ENCODE measurements around the gene FER1L5.

Gene FER1L5

DNA sequence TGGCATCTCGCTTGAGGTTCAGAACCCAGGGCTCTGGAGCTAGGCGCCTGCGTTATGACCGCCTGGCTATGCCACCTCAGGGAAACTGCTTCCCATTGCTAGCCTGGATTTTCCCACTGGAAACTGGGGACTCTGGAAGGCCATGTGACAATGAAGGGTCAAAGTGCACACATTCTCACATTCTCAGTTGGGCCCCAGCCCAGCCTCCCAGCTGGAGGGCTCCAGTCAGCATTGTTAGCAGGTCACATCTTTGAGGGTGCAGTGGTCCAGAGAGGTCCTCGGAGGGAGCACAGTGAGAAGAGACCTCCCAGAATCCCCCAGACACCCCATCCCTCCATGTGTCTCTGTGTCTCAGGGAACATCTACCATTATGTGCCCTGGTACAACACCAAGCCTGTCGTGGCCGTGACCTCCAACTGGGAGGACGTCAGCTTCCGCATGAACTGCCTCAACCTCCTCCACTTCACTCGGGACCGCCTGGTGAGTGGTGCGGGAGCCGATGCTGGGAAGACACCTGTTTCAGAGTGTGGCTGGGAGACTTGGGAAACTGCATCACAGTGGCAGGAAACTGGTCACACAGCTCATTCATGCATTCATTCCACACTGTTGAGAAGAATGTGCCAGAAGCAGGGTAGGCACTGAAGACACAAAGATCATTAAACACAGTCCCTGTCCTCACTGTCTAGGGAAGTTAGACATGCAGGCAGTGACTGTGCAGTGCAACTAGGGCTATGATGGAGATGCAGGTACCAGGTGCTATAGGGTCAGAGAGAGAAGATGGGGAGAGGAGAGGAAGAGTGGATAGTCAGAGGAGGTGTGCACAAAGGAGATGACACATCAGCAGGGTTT lies 41.6 kb downstream of the FER1L5 start:
- DNase-seq, result no peak

DNA sequence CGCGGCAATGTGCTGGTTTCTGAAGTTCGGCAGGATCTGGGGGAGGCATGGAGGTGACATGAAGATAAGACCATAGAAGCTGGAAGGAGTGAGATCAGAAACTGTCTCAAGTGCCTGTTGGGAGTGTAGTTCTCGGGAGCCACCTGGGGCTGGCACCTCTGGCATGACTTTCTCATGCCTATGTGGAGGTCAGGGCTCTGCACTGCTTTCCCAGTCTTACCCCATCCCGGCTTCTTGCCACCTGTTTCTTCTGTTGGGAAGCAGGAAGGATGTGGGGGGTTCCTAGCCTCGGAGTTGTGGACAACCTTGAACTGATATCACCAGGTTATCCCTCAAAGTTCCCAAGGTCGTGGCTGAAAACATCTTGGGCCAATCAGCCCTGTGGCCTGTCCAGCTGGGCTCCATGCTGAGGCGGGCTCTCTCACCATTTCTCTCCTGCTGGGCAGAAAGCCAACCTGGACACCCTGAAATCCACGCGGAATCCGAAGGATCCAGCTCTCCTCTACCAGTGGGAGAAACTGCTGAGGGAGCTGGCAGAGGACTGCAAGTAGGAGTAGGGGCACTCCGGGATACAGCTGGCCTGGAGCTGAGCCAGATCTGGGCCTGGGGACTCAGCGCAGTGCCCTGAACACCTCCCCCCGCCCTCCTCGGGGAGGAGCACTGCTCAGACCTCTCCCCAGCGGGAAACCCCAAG lies 42.5 kb downstream of the FER1L5 start:
- DNase-seq, result no peak

DNA sequence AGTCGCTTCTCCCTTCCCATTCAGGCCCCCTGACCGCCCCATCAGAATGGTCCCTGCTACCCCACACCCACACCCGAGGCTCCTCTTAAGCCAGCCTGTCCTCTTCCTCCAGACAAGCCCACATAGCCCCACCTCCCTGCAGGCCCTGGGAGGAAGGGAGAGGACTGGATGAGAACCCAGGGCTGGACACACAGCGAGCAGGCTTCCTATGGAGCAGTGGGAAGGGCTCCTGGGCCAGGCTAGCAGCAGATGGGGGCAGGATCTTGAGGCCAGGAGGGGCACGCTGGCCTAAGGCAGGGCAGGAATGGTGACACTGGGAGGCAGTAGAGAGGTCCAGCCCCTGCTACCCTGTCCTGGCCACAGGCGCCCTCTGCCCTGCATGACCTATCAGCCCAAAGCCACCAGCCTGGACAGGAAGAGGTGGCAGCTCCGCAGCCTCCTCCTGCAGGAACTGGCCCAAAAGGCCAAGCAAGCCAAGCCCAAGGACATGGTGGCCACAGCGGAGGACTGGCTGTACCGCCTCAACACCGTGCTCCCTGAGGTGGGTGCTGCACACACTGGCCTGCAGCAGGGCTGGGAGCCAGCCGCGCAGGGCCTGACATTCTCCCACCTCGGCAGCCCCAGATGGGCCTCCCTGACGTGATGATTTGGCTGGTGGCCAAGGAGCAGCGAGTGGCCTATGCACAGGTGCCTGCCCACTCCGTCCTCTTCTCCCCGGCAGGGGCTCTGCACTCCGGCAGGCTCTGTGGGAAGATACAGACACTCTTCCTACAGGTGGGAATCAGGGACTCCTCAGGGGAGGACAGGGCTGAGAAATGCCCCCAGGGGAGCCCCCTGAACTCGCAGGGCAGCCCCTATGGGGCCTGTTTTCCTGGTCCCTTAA lies 43.3 kb downstream of the FER1L5 start:
- no peak for DNase-seq

GRCh38 chr2:96687266-96687665 lies 44.7 kb downstream of the FER1L5 start:
- DNase-seq, result no peak

DNA sequence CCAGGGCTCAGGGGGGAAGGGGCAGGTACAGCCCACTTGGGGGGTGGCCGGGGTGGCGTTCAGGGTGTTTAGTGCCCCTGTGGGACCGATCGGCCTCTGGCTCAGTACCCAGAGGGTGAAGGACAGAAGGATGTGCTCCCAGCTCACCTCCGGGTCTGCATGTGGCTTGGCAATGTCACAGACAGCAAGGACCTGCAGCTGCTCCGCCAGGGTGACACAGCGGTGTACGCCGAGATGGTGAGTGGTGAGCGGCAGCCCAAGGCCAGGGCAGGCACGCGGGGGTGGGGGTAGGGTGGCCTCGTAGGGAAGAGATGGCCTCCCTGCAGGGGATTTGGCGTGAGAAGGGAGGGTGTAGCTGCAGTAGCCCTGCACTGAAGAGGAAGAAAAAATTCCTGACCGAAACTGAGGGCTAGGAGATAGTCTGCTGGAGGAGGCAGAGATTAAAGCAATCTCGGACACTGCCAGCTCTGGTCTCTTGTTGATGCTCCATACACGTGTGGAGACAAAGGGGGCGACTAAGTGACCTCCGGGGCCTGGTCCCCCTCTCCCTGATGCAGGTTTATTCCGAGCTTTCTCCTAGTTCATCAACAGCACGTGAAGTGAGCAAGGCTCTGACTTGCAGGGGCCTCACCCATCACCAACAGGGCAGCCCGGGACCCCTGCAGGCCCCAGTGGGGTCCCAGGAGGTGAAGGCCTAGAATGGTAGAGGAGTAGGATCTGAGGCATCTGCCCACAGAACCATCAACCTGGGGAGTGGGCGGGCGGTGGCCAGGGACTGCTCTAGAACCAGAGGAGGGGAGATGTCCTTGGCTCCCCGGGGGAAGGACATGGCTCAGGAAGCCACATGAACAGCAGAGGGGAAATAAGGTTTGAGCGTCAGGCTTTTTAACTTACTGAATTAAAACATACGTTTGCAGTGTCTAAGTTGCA lies 45.4 kb downstream of the FER1L5 start:
- no peak for DNase-seq

GRCh38 chr2:96688649-96689430 lies 46.3 kb downstream of the FER1L5 start:
- no peak for DNase-seq

GRCh38 chr2:96689431-96689991 lies 46.9 kb downstream of the FER1L5 start:
- no peak for DNase-seq

DNA sequence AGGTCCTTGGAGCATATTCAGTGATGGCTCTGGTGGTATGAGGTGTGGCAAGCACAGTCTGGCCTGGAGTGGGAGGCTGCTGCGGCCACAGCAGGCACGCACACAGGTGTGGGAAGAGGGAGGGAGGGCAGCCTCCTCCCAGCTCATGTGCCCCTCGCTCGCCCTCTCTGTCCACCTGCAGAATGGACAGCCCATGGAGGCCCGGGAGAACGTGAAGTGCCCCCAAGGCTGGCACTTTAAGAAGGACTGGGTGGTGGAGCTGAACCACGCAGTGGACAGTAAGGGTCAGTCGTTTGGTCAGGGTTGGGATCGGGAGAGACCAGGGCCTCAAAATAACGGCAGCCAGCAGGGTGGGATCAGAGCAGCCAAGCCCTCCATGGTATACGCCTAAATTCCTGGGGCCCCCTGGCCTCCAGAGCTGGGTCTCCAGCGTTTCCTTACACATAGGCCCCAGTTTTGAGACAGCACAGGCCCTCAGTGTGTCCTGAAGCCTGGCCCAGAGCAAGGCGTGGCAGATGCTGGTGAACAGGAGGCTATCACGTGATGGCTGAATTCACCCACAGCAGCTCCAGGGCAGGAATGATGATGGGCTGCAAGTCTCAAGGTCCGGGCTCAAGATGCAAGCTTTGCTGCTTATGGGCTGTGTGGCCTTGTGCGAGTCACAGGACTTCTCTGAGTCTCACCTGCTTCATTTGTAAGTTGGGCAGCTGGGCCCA lies 47.9 kb downstream of the FER1L5 start:
- no peak for DNase-seq

- no peak for DNase-seq
Measured at GRCh38 chr2:96691022-96691612, 48.6 kb downstream of the FER1L5 start.

- DNase-seq, result no peak
Measured at GRCh38 chr2:96692094-96692971, 49.8 kb downstream of the FER1L5 start.

GRCh38 chr2:96693286-96694200 lies 51.0 kb downstream of the FER1L5 start:
- no peak for DNase-seq

GRCh38 chr2:96694279-96694678 lies 51.7 kb downstream of the FER1L5 start:
- DNase-seq, result no peak

- no peak for DNase-seq
Measured at GRCh38 chr2:96694816-96695455, 52.4 kb downstream of the FER1L5 start.

GRCh38 chr2:96695602-96696001 lies 53.0 kb downstream of the FER1L5 start:
- DNase-seq, result no peak

DNA sequence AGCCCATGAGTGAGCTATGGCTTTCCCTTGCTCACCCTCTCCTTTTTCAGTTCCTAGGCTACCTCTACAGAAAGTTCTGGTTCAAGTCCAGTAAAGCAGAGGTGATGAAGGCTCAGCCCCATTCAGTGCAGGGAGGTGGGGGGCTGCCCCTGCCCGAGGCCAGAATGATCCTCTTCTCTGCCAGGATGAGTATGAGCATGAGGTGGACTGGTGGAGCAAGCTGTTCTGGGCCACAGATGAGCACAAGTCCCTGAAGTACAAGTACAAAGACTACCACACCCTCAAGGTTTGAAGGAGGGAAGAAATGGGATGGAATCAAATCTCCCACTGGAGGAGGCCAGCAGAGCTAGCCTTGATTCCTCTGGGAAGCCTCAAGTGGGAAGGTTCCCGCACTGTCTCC lies 54.9 kb downstream of the FER1L5 start:
- DNase-seq, result no peak

- no peak for DNase-seq
Measured at GRCh38 chr2:96698221-96698861, 55.8 kb downstream of the FER1L5 start.

DNA sequence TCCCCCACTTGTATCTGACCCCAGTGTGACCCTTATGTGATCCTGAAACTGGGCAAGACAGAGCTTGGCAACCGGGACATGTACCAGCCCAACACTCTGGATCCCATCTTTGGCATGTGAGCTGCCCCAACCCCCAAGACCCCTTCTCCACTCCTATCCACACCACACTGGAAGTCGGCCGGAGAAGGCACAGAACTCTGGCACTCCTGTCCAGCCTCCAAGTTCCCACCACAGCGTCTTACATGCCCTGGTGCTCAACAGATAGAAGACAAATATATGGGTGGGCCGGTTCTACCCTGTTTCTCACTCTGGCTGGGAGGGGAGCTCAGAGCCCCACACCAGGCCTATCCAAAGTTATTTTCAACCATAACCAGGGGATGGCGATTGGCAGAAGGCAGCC lies 56.5 kb downstream of the FER1L5 start:
- DNase-seq, result no peak

All from activated T-cell treated with anti-CD3 and anti-CD28 coated beads, Interleukin-2, amount 50 U/mL, for 1 hour (primary cell).